WERI-Rb-1 (cell line): ENCODE results near the gene ZBTB21.
A peak's percentile ranks its signal among the peaks of the same experiment; 100 is the strongest.

Experiments
- DNase-seq: peaks from one replicate; pipeline ENCODE4 v3.0.0-alpha.2; 2020
- H3K27ac ChIP-seq: fragments of 250-450 bp; sonication (Bioruptor Pico); 2 replicates; pipeline ENCODE4 v1.5.1; 2020; ENCODE audit warnings: mild to moderate bottlenecking, moderate library complexity
- H3K27me3 ChIP-seq: fragments of 250-450 bp; sonication (Bioruptor Pico); 2 replicates; pipeline ENCODE4 v1.5.1; 2021; ENCODE audit warnings: mild to moderate bottlenecking, low read depth, moderate library complexity; ENCODE audit not compliant: insufficient read depth, severe bottlenecking
- H3K36me3 ChIP-seq: fragments of 250-450 bp; sonication (Bioruptor Pico); 2 replicates; pipeline ENCODE4 v1.5.1; 2020; ENCODE audit warnings: mild to moderate bottlenecking, moderate library complexity
- H3K4me3 ChIP-seq: 2 replicates; pipeline ENCODE4 v1.5.1; 2011; ENCODE audit warnings: low read depth, mild to moderate bottlenecking, control low read depth, low read length
- H3K9me3 ChIP-seq: fragments of 250-450 bp; sonication (Bioruptor Pico); 2 replicates; pipeline ENCODE4 v1.5.1; 2021; ENCODE audit warnings: mild to moderate bottlenecking, moderate library complexity; ENCODE audit not compliant: severe bottlenecking
- CTCF ChIP-seq: IDR thresholded peaks from 2 replicates; pipeline ENCODE4 v1.5.1; 2011; ENCODE audit warnings: low read depth, mild to moderate bottlenecking, control low read depth, inconsistent platforms, low read length

The ZBTB21 gene

GRCh38 chr21:41954654-41955499 is 55.3 kb downstream of the ZBTB21 start:
- Histone ChIP-seq H3K4me3 (no peak overlapping the region), H3K27ac (no peak overlapping the region)
- peak; percentile 8 for DNase-seq

GRCh38 chr21:41953831-41954653 is 56.1 kb downstream of the ZBTB21 start, which contains the start of gene C2CD2:
Gene C2CD2 (minus strand): TSS chr21:41954018. CDS start chr21:41953648, 370 bp downstream.
- H3K27me3 ChIP-seq = no peaks in the 10 kb centered on the region
- peaks cover 16% of the 10 kb centered on the region for H3K36me3 ChIP-seq
- peak within 1 kb of the TSS; percentile 71 for H3K27ac ChIP-seq
- TF ChIP-seq CTCF = 0 out of 2 replicates have a peak, but pooled peaks have one; percentile 22
- peak within 1 kb of the TSS; percentile 70 for H3K4me3 ChIP-seq
- peak; percentile 89 for DNase-seq
- no peaks in the 10 kb centered on the region for H3K9me3 ChIP-seq

More at GRCh38 chr21:41954654-41955499, 55.3 kb downstream of the ZBTB21 start:
- no peaks in the 10 kb centered on the region for H3K9me3 ChIP-seq
- peaks cover 11% of the 10 kb centered on the region for H3K36me3 ChIP-seq
- no peaks in the 10 kb centered on the region for H3K27me3 ChIP-seq
- TF ChIP-seq CTCF = no peak

GRCh38 chr21:41953249-41953830 is 56.8 kb downstream of the ZBTB21 start:
- Histone ChIP-seq H3K36me3 (peaks cover 16% of the 10 kb centered on the region), H3K4me3 (peak overlapping the region; percentile 70), H3K27ac (peak overlapping the region; percentile 71), H3K27me3 (no peaks in the 10 kb centered on the region), H3K9me3 (no peaks in the 10 kb centered on the region)
- DNase-seq = peak; percentile 22
- TF ChIP-seq CTCF = no peak

- H3K27me3 ChIP-seq = no peaks in the 10 kb centered on the region
- no peak for TF ChIP-seq CTCF
- H3K36me3 ChIP-seq = peaks cover 16% of the 10 kb centered on the region
- H3K4me3 ChIP-seq = peak overlapping the region; percentile 70
- peak; percentile 41 for DNase-seq
- no peaks in the 10 kb centered on the region for H3K9me3 ChIP-seq
- peak overlapping the region; percentile 71 for H3K27ac ChIP-seq
Observed at GRCh38 chr21:41952568-41953248, 57.5 kb downstream of the ZBTB21 start.

GRCh38 chr21:41951876-41952567 is 58.1 kb downstream of the ZBTB21 start:
- no peaks in the 10 kb centered on the region for H3K9me3 ChIP-seq
- no peaks in the 10 kb centered on the region for H3K27me3 ChIP-seq
- peak overlapping the region; percentile 71 for H3K27ac ChIP-seq
- TF ChIP-seq CTCF = no peak
- DNase-seq = peak; percentile 33
- peaks cover 16% of the 10 kb centered on the region for H3K36me3 ChIP-seq
- peak overlapping the region; percentile 70 for H3K4me3 ChIP-seq
